HG03457 (cell line): ENCODE measurements around the gene ARF5.

ENCODE experiments used
- ATAC-seq: cut with Tn5 transposase; IDR thresholded peaks from one replicate; pipeline ENCODE4 v1.9.1; 2021; ENCODE audit warnings: moderate number of reproducible peaks; ENCODE audit not compliant: unreplicated experiment

ARF5 gene

DNA sequence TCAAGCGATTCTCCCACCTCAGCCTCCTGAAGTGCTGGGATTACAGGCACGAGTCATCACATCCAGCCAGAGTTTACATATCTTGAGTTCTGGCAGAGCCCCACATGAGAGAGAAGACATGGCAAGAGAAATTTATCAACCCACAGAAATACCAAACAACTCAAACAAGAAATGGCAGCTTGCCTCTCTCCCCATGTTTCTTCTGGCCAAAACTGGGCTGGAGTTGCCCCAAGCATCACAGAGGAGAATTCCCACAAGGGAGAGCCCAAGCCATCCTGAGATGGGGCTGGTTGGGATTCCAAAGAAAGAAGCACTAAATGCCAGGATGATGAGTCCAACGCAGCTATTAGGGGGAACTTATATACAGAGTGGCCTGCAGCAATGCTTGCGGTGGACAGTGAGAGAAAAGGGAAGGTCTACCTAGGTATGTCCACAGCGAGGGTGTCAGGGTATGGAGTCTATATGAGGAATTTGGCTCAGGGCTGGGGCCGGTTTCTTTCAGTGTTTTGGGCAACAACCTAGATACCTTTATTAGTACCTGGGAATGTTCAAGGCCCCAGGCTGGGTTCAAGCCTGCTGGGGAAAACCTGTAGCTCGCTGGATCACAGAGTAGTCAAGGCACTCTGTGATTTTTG, 44.2 kb downstream of the ARF5 start:
- no peak for ATAC-seq

DNA sequence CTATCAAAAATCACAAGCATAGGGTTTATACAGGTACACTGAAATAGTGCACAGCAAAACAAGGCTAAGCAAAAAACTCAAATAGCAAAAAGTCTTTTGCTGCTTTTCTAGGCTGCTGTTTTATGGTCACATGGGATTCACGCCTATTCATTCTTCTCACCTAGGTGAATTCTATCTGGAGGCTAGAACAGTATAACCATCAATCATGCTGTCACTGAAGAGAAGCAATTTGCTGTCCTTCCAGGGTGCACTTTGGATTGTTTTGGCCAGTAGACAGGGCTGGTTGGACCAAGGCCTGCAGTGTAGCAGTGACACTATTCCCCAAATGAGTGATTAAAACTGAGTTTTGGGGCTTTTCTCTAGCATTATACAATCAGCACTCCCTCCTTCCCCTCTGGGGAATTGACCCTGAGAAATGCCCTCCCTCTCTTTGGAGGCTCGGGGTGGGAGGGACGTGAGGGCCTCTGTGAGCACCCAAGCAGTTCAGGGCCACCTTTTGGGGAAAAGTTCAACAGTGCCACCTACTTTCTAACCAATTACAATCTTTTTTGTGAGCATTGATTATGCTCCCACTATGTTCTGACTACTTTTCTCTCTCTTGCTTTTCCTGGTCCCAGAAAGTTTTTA, 47.6 kb downstream of the ARF5 start:
- ATAC-seq = no peak

DNA sequence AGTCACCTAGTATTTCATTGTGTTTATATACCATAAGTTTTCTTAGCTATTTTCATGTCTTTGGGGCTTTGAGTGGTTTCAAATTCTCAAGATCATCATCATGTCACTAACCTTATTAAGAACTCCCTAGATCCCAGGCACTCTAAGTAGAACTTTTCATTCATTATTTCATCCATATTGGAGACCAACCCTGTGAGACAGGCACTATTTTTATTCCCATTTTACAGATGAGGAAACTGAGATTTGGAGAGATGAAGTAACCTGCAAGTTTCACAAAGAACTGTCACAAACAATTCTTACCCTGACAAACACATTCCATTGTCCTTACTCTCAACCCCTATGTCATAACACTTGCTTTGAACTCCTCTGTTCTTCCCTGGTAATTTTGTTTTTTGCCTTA, 50.0 kb downstream of the ARF5 start:
- no peak for ATAC-seq
